Measurements from ENCODE around the gene PLIN3.

- TF ChIP-seq, protein P1, sequence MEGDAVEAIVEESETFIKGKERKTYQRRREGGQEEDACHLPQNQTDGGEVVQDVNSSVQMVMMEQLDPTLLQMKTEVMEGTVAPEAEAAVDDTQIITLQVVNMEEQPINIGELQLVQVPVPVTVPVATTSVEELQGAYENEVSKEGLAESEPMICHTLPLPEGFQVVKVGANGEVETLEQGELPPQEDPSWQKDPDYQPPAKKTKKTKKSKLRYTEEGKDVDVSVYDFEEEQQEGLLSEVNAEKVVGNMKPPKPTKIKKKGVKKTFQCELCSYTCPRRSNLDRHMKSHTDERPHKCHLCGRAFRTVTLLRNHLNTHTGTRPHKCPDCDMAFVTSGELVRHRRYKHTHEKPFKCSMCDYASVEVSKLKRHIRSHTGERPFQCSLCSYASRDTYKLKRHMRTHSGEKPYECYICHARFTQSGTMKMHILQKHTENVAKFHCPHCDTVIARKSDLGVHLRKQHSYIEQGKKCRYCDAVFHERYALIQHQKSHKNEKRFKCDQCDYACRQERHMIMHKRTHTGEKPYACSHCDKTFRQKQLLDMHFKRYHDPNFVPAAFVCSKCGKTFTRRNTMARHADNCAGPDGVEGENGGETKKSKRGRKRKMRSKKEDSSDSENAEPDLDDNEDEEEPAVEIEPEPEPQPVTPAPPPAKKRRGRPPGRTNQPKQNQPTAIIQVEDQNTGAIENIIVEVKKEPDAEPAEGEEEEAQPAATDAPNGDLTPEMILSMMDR (IDR thresholded peaks at IDR 0.05; ENCODE audit: low read length): peak; percentile 89
- no peak for TF ChIP-seq EZH2 (IDR thresholded peaks at IDR 0.05; ENCODE audit: borderline replicate concordance, low read length)
Measured at GRCh38 chr19:4851551-4852290, 15.7 kb downstream of the PLIN3 start.

Data from OCI-LY1 (cell line).